Esophagus squamous epithelium (tissue), 4 donors: ENCODE results near the gene DLG5.

ENCODE experiments used
- CTCF ChIP-seq, 6 experiments: fragments of 450-650 bp in 4 of 6; fragments of 200-600 bp in 2 of 6; sonication (generic) in 2 of 6; IDR thresholded peaks; one replicate each; pipeline ENCODE4 v1.5.1; 2016 to 2019; ENCODE audit warnings: antibody characterized with exemption in 6 of 6, mild to moderate bottlenecking in 4 of 6, moderate library complexity in 4 of 6
- POLR2A ChIP-seq, 4 donors: fragments of 450-650 bp; IDR thresholded peaks; one replicate each; pipeline ENCODE4 v1.6.1; 2017; ENCODE audit warnings: antibody characterized with exemption in 4 of 4, mild to moderate bottlenecking in 4 of 4, moderate library complexity in 3 of 4

- no peak for TF ChIP-seq CTCF (IDR thresholded peaks at IDR 0.05)
- TF ChIP-seq POLR2A (IDR thresholded peaks at IDR 0.05): no peak
These were observed 45.2 kb upstream of the DLG5 start for GRCh38 chr10:77971804-77972144.
